Muscle of arm (tissue), 12 donors: ENCODE results near the gene PPP2R2C. TPM values are rescaled to one million over a fixed set of nuclear protein-coding genes. Genes with fewer than 3 reads are reported as not detected.
A peak's percentile ranks its signal among the peaks of the same experiment; 100 is the strongest.

ENCODE experiments used
- DNase-seq: peaks from one replicate; pipeline ENCODE4 v3.0.0-alpha.2; 2013
- polyA plus RNA-seq, 12 donors: library from polyadenylated mRNA; unstranded; fragments of 120-200 nt; gene quantifications; one replicate each; pipeline ENCODE4 v1.2.1, GENCODE V29; 2013; ENCODE audit not compliant: insufficient read length in 12 of 12

PPP2R2C gene
- polyA plus RNA-seq, 12 donors, result 0.19 to 14.3 (median 0.27) TPM; not detected in 2

GRCh38 chr4:6313216-6313615 lies 159.2 kb downstream of the PPP2R2C start:
- no peak for DNase-seq

- no peak for DNase-seq
Observed at GRCh38 chr4:6309777-6310176, 162.6 kb downstream of the PPP2R2C start.

- DNase-seq, result peak; percentile 45
Observed at GRCh38 chr4:6308899-6309643, 163.3 kb downstream of the PPP2R2C start.

GRCh38 chr4:6307891-6308290 lies 164.5 kb downstream of the PPP2R2C start:
- no peak for DNase-seq

- DNase-seq, result no peak
Observed at GRCh38 chr4:6307230-6307629, 165.2 kb downstream of the PPP2R2C start.

GRCh38 chr4:6306299-6306698 lies 166.1 kb downstream of the PPP2R2C start:
- DNase-seq, result no peak

- no peak for DNase-seq
Observed at GRCh38 chr4:6303943-6304342, 168.5 kb downstream of the PPP2R2C start.

GRCh38 chr4:6302869-6303268 lies 169.5 kb downstream of the PPP2R2C start:
- DNase-seq, result no peak

GRCh38 chr4:6301732-6302442 lies 170.5 kb downstream of the PPP2R2C start:
- no peak for DNase-seq

GRCh38 chr4:6301051-6301731 lies 171.2 kb downstream of the PPP2R2C start:
- DNase-seq, result no peak

GRCh38 chr4:6300359-6300758 lies 172.1 kb downstream of the PPP2R2C start:
- no peak for DNase-seq

- DNase-seq, result no peak
Observed at GRCh38 chr4:6299875-6300274, 172.5 kb downstream of the PPP2R2C start.

GRCh38 chr4:6298852-6299251 lies 173.6 kb downstream of the PPP2R2C start:
- no peak for DNase-seq

GRCh38 chr4:6298035-6298434 lies 174.4 kb downstream of the PPP2R2C start:
- no peak for DNase-seq

GRCh38 chr4:6297266-6297815 lies 175.1 kb downstream of the PPP2R2C start:
- DNase-seq, result no peak

- DNase-seq, result no peak
Observed at GRCh38 chr4:6296026-6296425, 176.4 kb downstream of the PPP2R2C start.

GRCh38 chr4:6295495-6295894 lies 176.9 kb downstream of the PPP2R2C start:
- no peak for DNase-seq

- DNase-seq, result no peak
Observed at GRCh38 chr4:6294705-6295421, 177.6 kb downstream of the PPP2R2C start.

GRCh38 chr4:6293661-6294060 lies 178.8 kb downstream of the PPP2R2C start:
- DNase-seq, result no peak

- DNase-seq, result no peak
Observed at GRCh38 chr4:6293097-6293445, 179.3 kb downstream of the PPP2R2C start.

- DNase-seq, result no peak
Observed at GRCh38 chr4:6292376-6293096, 179.9 kb downstream of the PPP2R2C start.
